Testis (tissue), 2 donors: Measurements from ENCODE around the gene DAZAP1.

Experiments used
- CTCF ChIP-seq, 3 experiments: fragments of 450-650 bp in 2 of 3; fragments of 200-600 bp in 1 of 3; sonication (generic) in 1 of 3; IDR thresholded peaks; one replicate each; pipeline ENCODE4 v1.5.1; 2016 to 2019; ENCODE audit warnings: antibody characterized with exemption in 3 of 3, mild to moderate bottlenecking in 2 of 3, moderate library complexity in 1 of 3
- POLR2A ChIP-seq: fragments of 450-650 bp; IDR thresholded peaks from one replicate; pipeline ENCODE4 v1.6.1; 2017; ENCODE audit warnings: antibody characterized with exemption, mild to moderate bottlenecking, moderate library complexity

DNA sequence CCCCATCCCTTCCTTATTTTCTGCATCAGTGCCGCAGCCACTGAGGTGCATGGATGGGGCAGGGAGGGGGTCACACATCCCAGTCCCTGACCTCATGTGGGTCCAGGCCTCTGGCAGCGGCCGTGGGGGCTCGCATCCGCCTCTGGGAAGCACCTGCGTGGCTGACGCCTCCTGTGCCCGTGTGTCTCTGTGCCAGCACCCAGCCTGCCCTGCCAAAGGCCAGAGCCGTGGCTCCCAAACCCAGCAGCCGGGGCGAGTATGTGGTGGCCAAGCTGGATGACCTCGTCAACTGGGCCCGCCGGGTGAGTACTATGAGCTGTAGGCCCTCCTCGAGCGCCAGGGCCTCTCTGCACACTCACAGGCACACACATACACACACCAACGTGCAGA lies 18.8 kb upstream of the DAZAP1 start:
- TF ChIP-seq CTCF (IDR thresholded peaks at IDR 0.05) (no peak), POLR2A (no peak)
